Measurements from ENCODE around the gene SNX8.
"Not testable (repeated sequence)": the region's sequence is repeated elsewhere in the genome, so short reads cannot be mapped to it uniquely, and the experiment has no call there.

The SNX8 gene

GRCh38 chr7:2315787-2316186, 1.5 kb upstream of the SNX8 start:
- no peaks in the 10 kb centered on the region for H3K9me3 Mint-ChIP-seq
- no peak overlapping the region for H3K27ac Mint-ChIP-seq
- H3K4me3 Mint-ChIP-seq, result no peak overlapping the region
- peaks cover 6% of the 10 kb centered on the region for H3K36me3 Mint-ChIP-seq (ENCODE audit: insufficient read depth)
- ATAC-seq (replicated peaks) (no peak), DNase-seq (no peak)
- H3K27me3 Mint-ChIP-seq, result no peaks in the 10 kb centered on the region
- peaks cover 7 to 11% of the 10 kb centered on the region in 2 donors for H3K4me1 Mint-ChIP-seq (ENCODE audit: low read depth in 2 of 2)

- not testable (repeated sequence) for H3K4me3 Mint-ChIP-seq; H3K27ac Mint-ChIP-seq; H3K27me3 Mint-ChIP-seq; H3K36me3 Mint-ChIP-seq (ENCODE audit: insufficient read depth); H3K9me3 Mint-ChIP-seq; ATAC-seq (replicated peaks); DNase-seq
- peaks cover 7 to 11% of the 10 kb centered on the region in 2 donors for H3K4me1 Mint-ChIP-seq (ENCODE audit: low read depth in 2 of 2)
These were observed 802 bp upstream of the SNX8 start for GRCh38 chr7:2314956-2315530.

GRCh38 chr7:2313450-2314208, 612 bp downstream of the SNX8 start:
- Mint-ChIP-seq H3K36me3 (ENCODE audit: insufficient read depth) (peaks cover 10% of the 10 kb centered on the region), H3K4me1 (ENCODE audit: low read depth in 2 of 2) (peaks cover 7 to 11% of the 10 kb centered on the region in 2 donors), H3K27me3 (no peaks in the 10 kb centered on the region), H3K9me3 (no peaks in the 10 kb centered on the region), H3K4me3 (no peak overlapping the region), H3K27ac (peak overlapping the region; percentile 27 to 66)
- ATAC-seq (replicated peaks) (peak; percentile 1), DNase-seq (no peak)

- DNase-seq (peak in 1 of 3 experiments; percentile 9), ATAC-seq (replicated peaks) (no peak)
- H3K4me1 Mint-ChIP-seq (ENCODE audit: low read depth in 2 of 2), result peaks cover 7 to 8% of the 10 kb centered on the region in 2 donors
- H3K4me3 Mint-ChIP-seq, result peak overlapping the region; percentile 17 to 37
- peak overlapping the region in 1 of 2 donors; percentile 47 for H3K27ac Mint-ChIP-seq
- no peaks in the 10 kb centered on the region for H3K27me3 Mint-ChIP-seq
- no peaks in the 10 kb centered on the region for H3K9me3 Mint-ChIP-seq
- peaks cover 10% of the 10 kb centered on the region for H3K36me3 Mint-ChIP-seq (ENCODE audit: insufficient read depth)
These were observed 1.8 kb downstream of the SNX8 start for GRCh38 chr7:2312267-2312929.

GRCh38 chr7:2309889-2310331, 4.3 kb downstream of the SNX8 start:
- DNase-seq, result no peak
- Mint-ChIP-seq H3K4me1 (ENCODE audit: low read depth in 2 of 2) (peaks cover 7 to 8% of the 10 kb centered on the region in 2 donors), H3K27ac (no peak overlapping the region), H3K36me3 (ENCODE audit: insufficient read depth) (peaks cover 10% of the 10 kb centered on the region), H3K4me3 (no peak overlapping the region), H3K9me3 (no peaks in the 10 kb centered on the region), H3K27me3 (no peaks in the 10 kb centered on the region)
- no peak for ATAC-seq (replicated peaks)

- DNase-seq, result no peak
- Mint-ChIP-seq H3K36me3 (ENCODE audit: insufficient read depth) (peaks cover 4% of the 10 kb centered on the region), H3K27ac (no peak overlapping the region), H3K4me3 (no peak overlapping the region), H3K9me3 (no peaks in the 10 kb centered on the region), H3K4me1 (ENCODE audit: low read depth in 2 of 2) (peaks cover 3 to 5% of the 10 kb centered on the region in 2 donors), H3K27me3 (no peaks in the 10 kb centered on the region)
- no peak for ATAC-seq (replicated peaks)
These were observed 6.5 kb downstream of the SNX8 start for GRCh38 chr7:2307690-2308107.

- Mint-ChIP-seq H3K27me3 (no peaks in the 10 kb centered on the region), H3K27ac (no peak overlapping the region), H3K36me3 (ENCODE audit: insufficient read depth) (peaks cover 4% of the 10 kb centered on the region), H3K4me3 (no peak overlapping the region), H3K9me3 (no peaks in the 10 kb centered on the region), H3K4me1 (ENCODE audit: low read depth in 2 of 2) (no peaks in the 10 kb centered on the region)
- DNase-seq, result no peak
- no peak for ATAC-seq (replicated peaks)
These were observed 7.6 kb downstream of the SNX8 start for GRCh38 chr7:2306688-2307087.

- not testable (repeated sequence) for H3K9me3 Mint-ChIP-seq; ATAC-seq (replicated peaks); H3K27ac Mint-ChIP-seq; H3K4me1 Mint-ChIP-seq (ENCODE audit: low read depth in 2 of 2); H3K4me3 Mint-ChIP-seq; H3K36me3 Mint-ChIP-seq (ENCODE audit: insufficient read depth); DNase-seq; H3K27me3 Mint-ChIP-seq
These were observed 9.0 kb downstream of the SNX8 start for GRCh38 chr7:2305258-2305657.

- H3K4me1 Mint-ChIP-seq (ENCODE audit: low read depth in 2 of 2); H3K27me3 Mint-ChIP-seq; ATAC-seq (replicated peaks); H3K4me3 Mint-ChIP-seq; H3K27ac Mint-ChIP-seq; DNase-seq; H3K36me3 Mint-ChIP-seq (ENCODE audit: insufficient read depth); H3K9me3 Mint-ChIP-seq: not testable (repeated sequence)
These were observed 10.7 kb downstream of the SNX8 start for GRCh38 chr7:2303520-2303919.

- not testable (repeated sequence) for ATAC-seq (replicated peaks); H3K4me1 Mint-ChIP-seq (ENCODE audit: low read depth in 2 of 2); H3K9me3 Mint-ChIP-seq; DNase-seq; H3K36me3 Mint-ChIP-seq (ENCODE audit: insufficient read depth); H3K4me3 Mint-ChIP-seq; H3K27ac Mint-ChIP-seq; H3K27me3 Mint-ChIP-seq
These were observed 11.4 kb downstream of the SNX8 start for GRCh38 chr7:2302743-2303397.

- peaks cover 0 to 2% of the 10 kb centered on the region in 2 donors for H3K4me1 Mint-ChIP-seq (ENCODE audit: low read depth in 2 of 2)
- H3K36me3 Mint-ChIP-seq (ENCODE audit: insufficient read depth), result no peaks in the 10 kb centered on the region
- H3K27me3 Mint-ChIP-seq, result no peaks in the 10 kb centered on the region
- no peaks in the 10 kb centered on the region for H3K9me3 Mint-ChIP-seq
- ATAC-seq (replicated peaks) (no peak), DNase-seq (no peak)
- H3K4me3 Mint-ChIP-seq, result no peak overlapping the region
- no peak overlapping the region for H3K27ac Mint-ChIP-seq
These were observed 12.8 kb downstream of the SNX8 start for GRCh38 chr7:2301511-2301863.

- no peaks in the 10 kb centered on the region for H3K27me3 Mint-ChIP-seq
- H3K4me3 Mint-ChIP-seq, result no peak overlapping the region
- H3K9me3 Mint-ChIP-seq, result no peaks in the 10 kb centered on the region
- no peak for ATAC-seq (replicated peaks)
- H3K27ac Mint-ChIP-seq, result no peak overlapping the region
- no peaks in the 10 kb centered on the region for H3K36me3 Mint-ChIP-seq (ENCODE audit: insufficient read depth)
- H3K4me1 Mint-ChIP-seq (ENCODE audit: low read depth in 2 of 2), result peaks cover 0 to 2% of the 10 kb centered on the region in 2 donors
- DNase-seq, result no peak
These were observed 14.2 kb downstream of the SNX8 start for GRCh38 chr7:2299870-2300512.

GRCh38 chr7:2299131-2299829, 15.0 kb downstream of the SNX8 start:
- no peak overlapping the region for H3K4me3 Mint-ChIP-seq
- DNase-seq (no peak), ATAC-seq (replicated peaks) (no peak)
- no peak overlapping the region for H3K27ac Mint-ChIP-seq
- H3K9me3 Mint-ChIP-seq, result no peaks in the 10 kb centered on the region
- no peaks in the 10 kb centered on the region for H3K36me3 Mint-ChIP-seq (ENCODE audit: insufficient read depth)
- H3K27me3 Mint-ChIP-seq, result no peaks in the 10 kb centered on the region
- peaks cover 0 to 2% of the 10 kb centered on the region in 2 donors for H3K4me1 Mint-ChIP-seq (ENCODE audit: low read depth in 2 of 2)

All from effector memory CD8-positive, alpha-beta T cell (primary cell).